NCI-H2171 treated with DMSO at 0.1 percent for 48 hours (cell line): Measurements from ENCODE around the gene BOLA2B.

ENCODE experiments used
- DNase-seq: peaks from one replicate; lab custom pipeline; 2025; lab: John Stamatoyannopoulos, UW

The BOLA2B gene

GRCh38 chr16:30143347-30143702 lies 50.1 kb downstream of the BOLA2B start:
- DNase-seq: no peak
